ENCODE data around the gene TECPR2.
"Not testable (repeated sequence)": the region's sequence is repeated elsewhere in the genome, so short reads cannot be mapped to it uniquely, and the experiment has no call there.

Gene TECPR2

GRCh38 chr14:102333390-102333789 lies 29.4 kb upstream of the TECPR2 start:
- DNase-seq, result no peak

GRCh38 chr14:102333795-102334705 lies 28.7 kb upstream of the TECPR2 start:
- no peak for DNase-seq

- no peak for DNase-seq
Observed at GRCh38 chr14:102335163-102335562, 27.6 kb upstream of the TECPR2 start.

- no peak for DNase-seq
Observed at GRCh38 chr14:102338724-102339123, 24.0 kb upstream of the TECPR2 start.

GRCh38 chr14:102341566-102341965 lies 21.2 kb upstream of the TECPR2 start:
- DNase-seq, result no peak

- no peak for DNase-seq
Observed at GRCh38 chr14:102342238-102342637, 20.5 kb upstream of the TECPR2 start.

- no peak for DNase-seq
Observed at GRCh38 chr14:102344084-102344483, 18.7 kb upstream of the TECPR2 start.

GRCh38 chr14:102344485-102344884 lies 18.3 kb upstream of the TECPR2 start:
- DNase-seq, result no peak

- no peak for DNase-seq
Observed at GRCh38 chr14:102345232-102345631, 17.5 kb upstream of the TECPR2 start.

GRCh38 chr14:102346645-102347044 lies 16.1 kb upstream of the TECPR2 start:
- DNase-seq, result no peak

- DNase-seq, result no peak
Observed at GRCh38 chr14:102348376-102348775, 14.4 kb upstream of the TECPR2 start.

GRCh38 chr14:102351023-102351422 lies 11.7 kb upstream of the TECPR2 start:
- no peak for DNase-seq

- not testable (repeated sequence) for DNase-seq
Observed at GRCh38 chr14:102351593-102351992, 11.1 kb upstream of the TECPR2 start.

GRCh38 chr14:102352213-102352612 lies 10.5 kb upstream of the TECPR2 start:
- DNase-seq, result no peak

GRCh38 chr14:102353126-102353619 lies 9.6 kb upstream of the TECPR2 start:
- no peak for DNase-seq

GRCh38 chr14:102356280-102356679 lies 6.5 kb upstream of the TECPR2 start:
- DNase-seq, result no peak

- no peak for DNase-seq
Observed at GRCh38 chr14:102359341-102359740, 3.4 kb upstream of the TECPR2 start.

- no peak for DNase-seq
Observed at GRCh38 chr14:102360388-102360787, 2.4 kb upstream of the TECPR2 start.

GRCh38 chr14:102362084-102362483 lies 657 bp upstream of the TECPR2 start:
- peak; percentile 70 for DNase-seq

GRCh38 chr14:102363182-102363943 lies 622 bp downstream of the TECPR2 start:
- peak; percentile 33 for DNase-seq

- no peak for DNase-seq
Observed at GRCh38 chr14:102370305-102370809, 7.6 kb downstream of the TECPR2 start.

- DNase-seq, result no peak
Observed at GRCh38 chr14:102371361-102371760, 8.6 kb downstream of the TECPR2 start.

- DNase-seq, result no peak
Observed at GRCh38 chr14:102373110-102373509, 10.4 kb downstream of the TECPR2 start.

- DNase-seq, result no peak
Observed at GRCh38 chr14:102374264-102374663, 11.5 kb downstream of the TECPR2 start.

Data from activated CD4-positive, alpha-beta T cell treated with anti-CD3 and anti-CD28 coated beads, Interleukin-2, amount 50 U/mL, for 16 hours (primary cell).